ENCODE results near the gene IBTK.

DNA sequence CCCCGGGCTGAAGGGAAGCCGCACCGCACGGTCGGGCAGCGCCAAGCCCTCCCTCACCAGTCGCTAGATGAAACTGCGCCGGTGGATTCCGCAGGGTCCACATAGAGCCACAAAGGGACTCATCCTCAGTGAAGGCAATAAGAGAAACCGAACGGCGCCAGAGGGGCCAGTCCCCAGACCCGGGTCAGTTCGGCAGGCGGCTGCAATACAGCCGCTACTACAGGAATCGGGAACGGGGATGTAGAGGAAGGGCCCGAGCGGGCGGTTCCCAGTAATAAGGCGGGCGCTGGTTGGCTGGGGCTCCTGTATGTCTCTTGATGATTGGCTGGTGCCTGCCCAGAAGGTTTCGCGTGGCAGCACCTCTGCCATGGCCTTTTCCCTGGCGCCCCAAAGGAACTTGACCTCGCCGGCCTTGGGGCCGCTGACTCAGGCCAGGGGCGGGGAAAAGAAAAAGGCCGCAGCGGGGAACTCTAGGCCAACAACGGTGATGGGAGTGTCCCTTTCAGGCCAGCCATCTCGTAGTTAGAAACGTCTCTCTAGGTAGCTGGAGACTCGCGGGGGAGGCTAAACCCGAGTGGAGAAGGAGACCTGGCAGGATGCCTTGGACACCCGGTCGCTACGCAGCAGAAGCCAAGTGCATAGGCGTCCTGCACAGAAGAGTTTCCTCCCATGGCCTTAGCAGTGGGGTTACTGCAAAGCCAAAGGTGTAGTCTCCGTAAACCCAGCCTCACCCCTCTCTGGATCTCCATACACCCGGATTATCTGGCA is at the start of gene IBTK:
- TF ChIP-seq, protein P1, sequence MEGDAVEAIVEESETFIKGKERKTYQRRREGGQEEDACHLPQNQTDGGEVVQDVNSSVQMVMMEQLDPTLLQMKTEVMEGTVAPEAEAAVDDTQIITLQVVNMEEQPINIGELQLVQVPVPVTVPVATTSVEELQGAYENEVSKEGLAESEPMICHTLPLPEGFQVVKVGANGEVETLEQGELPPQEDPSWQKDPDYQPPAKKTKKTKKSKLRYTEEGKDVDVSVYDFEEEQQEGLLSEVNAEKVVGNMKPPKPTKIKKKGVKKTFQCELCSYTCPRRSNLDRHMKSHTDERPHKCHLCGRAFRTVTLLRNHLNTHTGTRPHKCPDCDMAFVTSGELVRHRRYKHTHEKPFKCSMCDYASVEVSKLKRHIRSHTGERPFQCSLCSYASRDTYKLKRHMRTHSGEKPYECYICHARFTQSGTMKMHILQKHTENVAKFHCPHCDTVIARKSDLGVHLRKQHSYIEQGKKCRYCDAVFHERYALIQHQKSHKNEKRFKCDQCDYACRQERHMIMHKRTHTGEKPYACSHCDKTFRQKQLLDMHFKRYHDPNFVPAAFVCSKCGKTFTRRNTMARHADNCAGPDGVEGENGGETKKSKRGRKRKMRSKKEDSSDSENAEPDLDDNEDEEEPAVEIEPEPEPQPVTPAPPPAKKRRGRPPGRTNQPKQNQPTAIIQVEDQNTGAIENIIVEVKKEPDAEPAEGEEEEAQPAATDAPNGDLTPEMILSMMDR (IDR thresholded peaks at IDR 0.05; ENCODE audit: poor library complexity) = no peak
- TF ChIP-seq EZH2 (IDR thresholded peaks at IDR 0.05; ENCODE audit: borderline replicate concordance) (no peak), EZH2phosphoT487 (IDR thresholded peaks at IDR 0.05; ENCODE audit: low read depth, severe bottlenecking, unreplicated experiment) (no peak)
